ENCODE measurements around the gene TBC1D32. TPM values are rescaled to one million over a fixed set of nuclear protein-coding genes. Genes with fewer than 3 reads are reported as not detected.
"Not testable (repeated sequence)": the region's sequence is repeated elsewhere in the genome, so short reads cannot be mapped to it uniquely, and the experiment has no call there.

The TBC1D32 gene
- polyA plus RNA-seq, 4 donors, result 1.4 to 11.3 (median 1.9) TPM

- not testable (repeated sequence) for H3K9me3 ChIP-seq (ENCODE audit: control insufficient read depth in 2 of 2, insufficient read depth in 1 of 2, low read depth in 1 of 2, low read length in 1 of 2); FAIRE-seq; H3K27me3 ChIP-seq (ENCODE audit: control insufficient read depth in 3 of 3, insufficient read depth in 3 of 3, low read length in 3 of 3); H3K27ac ChIP-seq (ENCODE audit: low read depth in 1 of 3, low read length in 2 of 3); H3K4me1 ChIP-seq (ENCODE audit: control insufficient read depth in 3 of 3, insufficient read depth in 2 of 3, low read depth in 1 of 3, low read length in 2 of 3); DNase-seq; H3K4me3 ChIP-seq (ENCODE audit: low read depth in 1 of 3, low read length in 3 of 3); H3K36me3 ChIP-seq (ENCODE audit: control insufficient read depth in 3 of 3, insufficient read depth in 2 of 3, low read depth in 1 of 3, low read length in 3 of 3)
- WGBS, 3 donors, result 96 to 97% (median 97%) methylated on average over 5 of the region's 5 CpGs
Observed at GRCh38 chr6:121311814-121312213, 22.5 kb downstream of the TBC1D32 start.

GRCh38 chr6:121310495-121310894 lies 23.8 kb downstream of the TBC1D32 start:
- FAIRE-seq (no peak), DNase-seq (peak in 1 of 2 donors; percentile 24)
- no peak overlapping the region for H3K4me3 ChIP-seq (ENCODE audit: low read depth in 1 of 3, low read length in 3 of 3)
- no peaks in the 10 kb centered on the region for H3K9me3 ChIP-seq (ENCODE audit: control insufficient read depth in 2 of 2, insufficient read depth in 1 of 2, low read depth in 1 of 2, low read length in 1 of 2)
- H3K36me3 ChIP-seq (ENCODE audit: control insufficient read depth in 3 of 3, insufficient read depth in 2 of 3, low read depth in 1 of 3, low read length in 3 of 3), result no peaks in the 10 kb centered on the region
- no peaks in the 10 kb centered on the region for H3K27me3 ChIP-seq (ENCODE audit: control insufficient read depth in 3 of 3, insufficient read depth in 3 of 3, low read length in 3 of 3)
- no peak overlapping the region for H3K27ac ChIP-seq (ENCODE audit: low read depth in 1 of 3, low read length in 2 of 3)
- H3K4me1 ChIP-seq (ENCODE audit: control insufficient read depth in 3 of 3, insufficient read depth in 2 of 3, low read depth in 1 of 3, low read length in 2 of 3), result peaks cover 0 to 5% (median 0%) of the 10 kb centered on the region in 3 donors
- 16 to 53% (median 28%) methylated on average over 1 of the region's 1 CpG for WGBS, 3 donors

- no peaks in the 10 kb centered on the region for H3K27me3 ChIP-seq (ENCODE audit: control insufficient read depth in 3 of 3, insufficient read depth in 3 of 3, low read length in 3 of 3)
- WGBS, 3 donors, result 74 to 76% (median 76%) methylated on average over 4 of the region's 4 CpGs
- no peak overlapping the region for H3K27ac ChIP-seq (ENCODE audit: low read depth in 1 of 3, low read length in 2 of 3)
Observed at GRCh38 chr6:121309768-121310469, 24.4 kb downstream of the TBC1D32 start.

GRCh38 chr6:121305957-121306607 lies 28.2 kb downstream of the TBC1D32 start:
- DNase-seq (peak; percentile 55 to 63), FAIRE-seq (peak; percentile 19)

More at GRCh38 chr6:121309768-121310469, 24.4 kb downstream of the TBC1D32 start:
- H3K4me3 ChIP-seq (ENCODE audit: low read depth in 1 of 3, low read length in 3 of 3), result no peak overlapping the region
- no peaks in the 10 kb centered on the region for H3K36me3 ChIP-seq (ENCODE audit: control insufficient read depth in 3 of 3, insufficient read depth in 2 of 3, low read depth in 1 of 3, low read length in 3 of 3)
- FAIRE-seq, result no peak
- DNase-seq, result no peak
- H3K9me3 ChIP-seq (ENCODE audit: control insufficient read depth in 2 of 2, insufficient read depth in 1 of 2, low read depth in 1 of 2, low read length in 1 of 2), result no peaks in the 10 kb centered on the region
- peaks cover 0 to 5% (median 0%) of the 10 kb centered on the region in 3 donors for H3K4me1 ChIP-seq (ENCODE audit: control insufficient read depth in 3 of 3, insufficient read depth in 2 of 3, low read depth in 1 of 3, low read length in 2 of 3)

GRCh38 chr6:121302882-121303281 lies 31.4 kb downstream of the TBC1D32 start:
- no peaks in the 10 kb centered on the region for H3K4me1 ChIP-seq (ENCODE audit: control insufficient read depth in 3 of 3, insufficient read depth in 2 of 3, low read depth in 1 of 3, low read length in 2 of 3)
- DNase-seq, result peak in 1 of 2 donors; percentile 3
- H3K27ac ChIP-seq (ENCODE audit: low read depth in 1 of 3, low read length in 2 of 3), result no peak overlapping the region
- H3K4me3 ChIP-seq (ENCODE audit: low read depth in 1 of 3, low read length in 3 of 3), result no peak overlapping the region
- H3K36me3 ChIP-seq (ENCODE audit: control insufficient read depth in 3 of 3, insufficient read depth in 2 of 3, low read depth in 1 of 3, low read length in 3 of 3), result no peaks in the 10 kb centered on the region
- H3K9me3 ChIP-seq (ENCODE audit: control insufficient read depth in 2 of 2, insufficient read depth in 1 of 2, low read depth in 1 of 2, low read length in 1 of 2), result peaks cover 0 to 3% of the 10 kb centered on the region in 2 donors
- no peaks in the 10 kb centered on the region for H3K27me3 ChIP-seq (ENCODE audit: control insufficient read depth in 3 of 3, insufficient read depth in 3 of 3, low read length in 3 of 3)
- no peak for FAIRE-seq

More at GRCh38 chr6:121305957-121306607, 28.2 kb downstream of the TBC1D32 start:
- 24 to 56% (median 31%) methylated on average over 7 of the region's 7 CpGs for WGBS, 3 donors
- Histone ChIP-seq H3K27me3 (ENCODE audit: control insufficient read depth in 3 of 3, insufficient read depth in 3 of 3, low read length in 3 of 3) (no peaks in the 10 kb centered on the region), H3K36me3 (ENCODE audit: control insufficient read depth in 3 of 3, insufficient read depth in 2 of 3, low read depth in 1 of 3, low read length in 3 of 3) (no peaks in the 10 kb centered on the region), H3K9me3 (ENCODE audit: control insufficient read depth in 2 of 2, insufficient read depth in 1 of 2, low read depth in 1 of 2, low read length in 1 of 2) (peaks cover 0 to 3% of the 10 kb centered on the region in 2 donors), H3K4me1 (ENCODE audit: control insufficient read depth in 3 of 3, insufficient read depth in 2 of 3, low read depth in 1 of 3, low read length in 2 of 3) (no peaks in the 10 kb centered on the region), H3K27ac (ENCODE audit: low read depth in 1 of 3, low read length in 2 of 3) (no peak overlapping the region), H3K4me3 (ENCODE audit: low read depth in 1 of 3, low read length in 3 of 3) (no peak overlapping the region)

GRCh38 chr6:121301156-121301555 lies 33.1 kb downstream of the TBC1D32 start:
- not testable (repeated sequence) for H3K36me3 ChIP-seq (ENCODE audit: control insufficient read depth in 3 of 3, insufficient read depth in 2 of 3, low read depth in 1 of 3, low read length in 3 of 3); H3K27ac ChIP-seq (ENCODE audit: low read depth in 1 of 3, low read length in 2 of 3); H3K9me3 ChIP-seq (ENCODE audit: control insufficient read depth in 2 of 2, insufficient read depth in 1 of 2, low read depth in 1 of 2, low read length in 1 of 2); H3K4me1 ChIP-seq (ENCODE audit: control insufficient read depth in 3 of 3, insufficient read depth in 2 of 3, low read depth in 1 of 3, low read length in 2 of 3); H3K4me3 ChIP-seq (ENCODE audit: low read depth in 1 of 3, low read length in 3 of 3); DNase-seq; H3K27me3 ChIP-seq (ENCODE audit: control insufficient read depth in 3 of 3, insufficient read depth in 3 of 3, low read length in 3 of 3); FAIRE-seq
- 91 to 99% (median 96%) methylated on average over 3 of the region's 3 CpGs for WGBS, 3 donors

- Histone ChIP-seq H3K36me3 (ENCODE audit: control insufficient read depth in 3 of 3, insufficient read depth in 2 of 3, low read depth in 1 of 3, low read length in 3 of 3) (peaks cover 0 to 3% (median 0%) of the 10 kb centered on the region in 3 donors), H3K27ac (ENCODE audit: low read depth in 1 of 3, low read length in 2 of 3) (no peak overlapping the region), H3K27me3 (ENCODE audit: control insufficient read depth in 3 of 3, insufficient read depth in 3 of 3, low read length in 3 of 3) (no peaks in the 10 kb centered on the region), H3K4me1 (ENCODE audit: control insufficient read depth in 3 of 3, insufficient read depth in 2 of 3, low read depth in 1 of 3, low read length in 2 of 3) (no peaks in the 10 kb centered on the region), H3K4me3 (ENCODE audit: low read depth in 1 of 3, low read length in 3 of 3) (no peak overlapping the region), H3K9me3 (ENCODE audit: control insufficient read depth in 2 of 2, insufficient read depth in 1 of 2, low read depth in 1 of 2, low read length in 1 of 2) (peaks cover 0 to 3% of the 10 kb centered on the region in 2 donors)
- FAIRE-seq, result no peak
- no peak for DNase-seq
- WGBS, 3 donors, result 65 to 85% (median 73%) methylated on average over 1 of the region's 1 CpG
Observed at GRCh38 chr6:121297694-121298093, 36.6 kb downstream of the TBC1D32 start.

- no peaks in the 10 kb centered on the region for H3K36me3 ChIP-seq (ENCODE audit: control insufficient read depth in 3 of 3, insufficient read depth in 2 of 3, low read depth in 1 of 3, low read length in 3 of 3)
- H3K27ac ChIP-seq (ENCODE audit: low read depth in 1 of 3, low read length in 2 of 3), result no peak overlapping the region
- 88 to 100% (median 98%) methylated on average over 1 of the region's 1 CpG for WGBS, 3 donors
- H3K4me1 ChIP-seq (ENCODE audit: control insufficient read depth in 3 of 3, insufficient read depth in 2 of 3, low read depth in 1 of 3, low read length in 2 of 3), result no peaks in the 10 kb centered on the region
- no peak overlapping the region for H3K4me3 ChIP-seq (ENCODE audit: low read depth in 1 of 3, low read length in 3 of 3)
- no peaks in the 10 kb centered on the region for H3K27me3 ChIP-seq (ENCODE audit: control insufficient read depth in 3 of 3, insufficient read depth in 3 of 3, low read length in 3 of 3)
- DNase-seq (peak in 1 of 2 donors; percentile 57), FAIRE-seq (no peak)
- H3K9me3 ChIP-seq (ENCODE audit: control insufficient read depth in 2 of 2, insufficient read depth in 1 of 2, low read depth in 1 of 2, low read length in 1 of 2), result no peaks in the 10 kb centered on the region
Observed at GRCh38 chr6:121285041-121285440, 49.2 kb downstream of the TBC1D32 start.

Measured in small intestine (tissue), 7 donors.